ENCODE data around the gene MPO. TPM values are rescaled to one million over a fixed set of nuclear protein-coding genes. Genes with fewer than 3 reads are reported as not detected.

MPO gene
- total and polyA plus RNA-seq, 9 of the 15 experiments (the other 6 are each of a cell fraction or from before 2014, with no cell fraction given) = 0.04 to 0.47 (median 0.39) TPM; not detected in 6

DNA sequence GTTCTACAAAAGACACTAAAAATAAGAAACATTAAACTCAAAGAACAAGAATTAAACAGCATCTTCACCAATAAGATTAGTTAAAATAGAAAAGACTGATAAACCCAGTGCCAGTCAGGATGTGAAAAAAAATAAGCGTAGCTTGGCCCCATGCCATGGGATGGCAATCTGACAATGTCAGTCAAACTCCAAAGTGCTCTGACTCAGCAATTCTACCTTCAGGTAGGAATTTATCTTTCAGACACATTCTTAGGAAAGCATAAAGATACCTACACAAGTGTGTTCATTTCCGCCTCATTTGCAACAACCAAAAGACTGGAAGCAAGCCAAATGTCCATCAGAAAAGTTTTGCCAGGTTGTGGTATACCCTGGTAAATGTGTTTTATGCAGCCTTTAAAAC, 9.1 kb upstream of the MPO start (continued):
- TF ChIP-seq ZNF592 (IDR thresholded peaks at IDR 0.05) (no peak), ZBTB2 (IDR thresholded peaks at IDR 0.05) (peak; percentile 16; the same call in 1 of the 2 replicates), HIVEP1 (CRISPR knock-in tag; IDR thresholded peaks at IDR 0.05) (no peak), MAFG (tag; conservative IDR thresholded peaks at IDR 0.05) (peak; percentile 96), MBD2 (IDR thresholded peaks at IDR 0.05; ENCODE audit: borderline replicate concordance, low read depth) (no peak), BRF1 (IDR thresholded peaks at IDR 0.05; ENCODE audit: borderline replicate concordance, extremely low read depth, insufficient read length) (no peak), NFE2L1 (tag; IDR thresholded peaks at IDR 0.05; ENCODE audit: borderline replicate concordance, low read depth) (peak; percentile 69), BACH1 (tag; IDR thresholded peaks at IDR 0.05) (peak; percentile 90)
- TF ChIP-seq, protein P1, sequence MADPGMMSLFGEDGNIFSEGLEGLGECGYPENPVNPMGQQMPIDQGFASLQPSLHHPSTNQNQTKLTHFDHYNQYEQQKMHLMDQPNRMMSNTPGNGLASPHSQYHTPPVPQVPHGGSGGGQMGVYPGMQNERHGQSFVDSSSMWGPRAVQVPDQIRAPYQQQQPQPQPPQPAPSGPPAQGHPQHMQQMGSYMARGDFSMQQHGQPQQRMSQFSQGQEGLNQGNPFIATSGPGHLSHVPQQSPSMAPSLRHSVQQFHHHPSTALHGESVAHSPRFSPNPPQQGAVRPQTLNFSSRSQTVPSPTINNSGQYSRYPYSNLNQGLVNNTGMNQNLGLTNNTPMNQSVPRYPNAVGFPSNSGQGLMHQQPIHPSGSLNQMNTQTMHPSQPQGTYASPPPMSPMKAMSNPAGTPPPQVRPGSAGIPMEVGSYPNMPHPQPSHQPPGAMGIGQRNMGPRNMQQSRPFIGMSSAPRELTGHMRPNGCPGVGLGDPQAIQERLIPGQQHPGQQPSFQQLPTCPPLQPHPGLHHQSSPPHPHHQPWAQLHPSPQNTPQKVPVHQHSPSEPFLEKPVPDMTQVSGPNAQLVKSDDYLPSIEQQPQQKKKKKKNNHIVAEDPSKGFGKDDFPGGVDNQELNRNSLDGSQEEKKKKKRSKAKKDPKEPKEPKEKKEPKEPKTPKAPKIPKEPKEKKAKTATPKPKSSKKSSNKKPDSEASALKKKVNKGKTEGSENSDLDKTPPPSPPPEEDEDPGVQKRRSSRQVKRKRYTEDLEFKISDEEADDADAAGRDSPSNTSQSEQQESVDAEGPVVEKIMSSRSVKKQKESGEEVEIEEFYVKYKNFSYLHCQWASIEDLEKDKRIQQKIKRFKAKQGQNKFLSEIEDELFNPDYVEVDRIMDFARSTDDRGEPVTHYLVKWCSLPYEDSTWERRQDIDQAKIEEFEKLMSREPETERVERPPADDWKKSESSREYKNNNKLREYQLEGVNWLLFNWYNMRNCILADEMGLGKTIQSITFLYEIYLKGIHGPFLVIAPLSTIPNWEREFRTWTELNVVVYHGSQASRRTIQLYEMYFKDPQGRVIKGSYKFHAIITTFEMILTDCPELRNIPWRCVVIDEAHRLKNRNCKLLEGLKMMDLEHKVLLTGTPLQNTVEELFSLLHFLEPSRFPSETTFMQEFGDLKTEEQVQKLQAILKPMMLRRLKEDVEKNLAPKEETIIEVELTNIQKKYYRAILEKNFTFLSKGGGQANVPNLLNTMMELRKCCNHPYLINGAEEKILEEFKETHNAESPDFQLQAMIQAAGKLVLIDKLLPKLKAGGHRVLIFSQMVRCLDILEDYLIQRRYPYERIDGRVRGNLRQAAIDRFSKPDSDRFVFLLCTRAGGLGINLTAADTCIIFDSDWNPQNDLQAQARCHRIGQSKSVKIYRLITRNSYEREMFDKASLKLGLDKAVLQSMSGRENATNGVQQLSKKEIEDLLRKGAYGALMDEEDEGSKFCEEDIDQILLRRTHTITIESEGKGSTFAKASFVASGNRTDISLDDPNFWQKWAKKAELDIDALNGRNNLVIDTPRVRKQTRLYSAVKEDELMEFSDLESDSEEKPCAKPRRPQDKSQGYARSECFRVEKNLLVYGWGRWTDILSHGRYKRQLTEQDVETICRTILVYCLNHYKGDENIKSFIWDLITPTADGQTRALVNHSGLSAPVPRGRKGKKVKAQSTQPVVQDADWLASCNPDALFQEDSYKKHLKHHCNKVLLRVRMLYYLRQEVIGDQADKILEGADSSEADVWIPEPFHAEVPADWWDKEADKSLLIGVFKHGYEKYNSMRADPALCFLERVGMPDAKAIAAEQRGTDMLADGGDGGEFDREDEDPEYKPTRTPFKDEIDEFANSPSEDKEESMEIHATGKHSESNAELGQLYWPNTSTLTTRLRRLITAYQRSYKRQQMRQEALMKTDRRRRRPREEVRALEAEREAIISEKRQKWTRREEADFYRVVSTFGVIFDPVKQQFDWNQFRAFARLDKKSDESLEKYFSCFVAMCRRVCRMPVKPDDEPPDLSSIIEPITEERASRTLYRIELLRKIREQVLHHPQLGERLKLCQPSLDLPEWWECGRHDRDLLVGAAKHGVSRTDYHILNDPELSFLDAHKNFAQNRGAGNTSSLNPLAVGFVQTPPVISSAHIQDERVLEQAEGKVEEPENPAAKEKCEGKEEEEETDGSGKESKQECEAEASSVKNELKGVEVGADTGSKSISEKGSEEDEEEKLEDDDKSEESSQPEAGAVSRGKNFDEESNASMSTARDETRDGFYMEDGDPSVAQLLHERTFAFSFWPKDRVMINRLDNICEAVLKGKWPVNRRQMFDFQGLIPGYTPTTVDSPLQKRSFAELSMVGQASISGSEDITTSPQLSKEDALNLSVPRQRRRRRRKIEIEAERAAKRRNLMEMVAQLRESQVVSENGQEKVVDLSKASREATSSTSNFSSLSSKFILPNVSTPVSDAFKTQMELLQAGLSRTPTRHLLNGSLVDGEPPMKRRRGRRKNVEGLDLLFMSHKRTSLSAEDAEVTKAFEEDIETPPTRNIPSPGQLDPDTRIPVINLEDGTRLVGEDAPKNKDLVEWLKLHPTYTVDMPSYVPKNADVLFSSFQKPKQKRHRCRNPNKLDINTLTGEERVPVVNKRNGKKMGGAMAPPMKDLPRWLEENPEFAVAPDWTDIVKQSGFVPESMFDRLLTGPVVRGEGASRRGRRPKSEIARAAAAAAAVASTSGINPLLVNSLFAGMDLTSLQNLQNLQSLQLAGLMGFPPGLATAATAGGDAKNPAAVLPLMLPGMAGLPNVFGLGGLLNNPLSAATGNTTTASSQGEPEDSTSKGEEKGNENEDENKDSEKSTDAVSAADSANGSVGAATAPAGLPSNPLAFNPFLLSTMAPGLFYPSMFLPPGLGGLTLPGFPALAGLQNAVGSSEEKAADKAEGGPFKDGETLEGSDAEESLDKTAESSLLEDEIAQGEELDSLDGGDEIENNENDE (IDR thresholded peaks at IDR 0.05; ENCODE audit: low read depth, low read length) = no peak
